ENCODE data around the gene L3MBTL1.

- TF ChIP-seq POLR2A (IDR thresholded peaks at IDR 0.05; ENCODE audit: borderline replicate concordance, extremely low read depth, insufficient read depth, insufficient read length): no peak
- no peak for TF ChIP-seq SP1 (IDR thresholded peaks at IDR 0.05; ENCODE audit: low read depth)
Measured at GRCh38 chr20:43570496-43570895, 63.0 kb downstream of the L3MBTL1 start.

Measured in HCT116 (cell line).